KMS-11 (cell line): Measurements from ENCODE around the gene LARGE1.

Experiments used
- H2AFZ ChIP-seq: fragments of 200-600 bp; sonication (generic); 2 replicates; pipeline ENCODE4 v1.6.1; 2016; ENCODE audit warnings: antibody characterized with exemption, mixed run types, low read depth
- H3K27ac ChIP-seq: fragments of 200-600 bp; sonication (generic); 2 replicates; pipeline ENCODE4 v1.6.1; 2016; ENCODE audit warnings: mild to moderate bottlenecking, mixed run types
- H3K27me3 ChIP-seq: fragments of 200-600 bp; sonication (generic); 2 replicates; pipeline ENCODE4 v1.6.1; 2017; ENCODE audit warnings: mild to moderate bottlenecking, low read depth, mixed run types, moderate library complexity; ENCODE audit not compliant: insufficient read depth
- H3K36me3 ChIP-seq: fragments of 200-600 bp; sonication (generic); 2 replicates; pipeline ENCODE4 v1.6.1; 2017; ENCODE audit warnings: mild to moderate bottlenecking, mixed run types; ENCODE audit not compliant: insufficient read depth
- H3K4me1 ChIP-seq: fragments of 200-600 bp; sonication (generic); 2 replicates; pipeline ENCODE4 v1.6.1; 2016; ENCODE audit warnings: mild to moderate bottlenecking, low read depth, mixed run types; ENCODE audit not compliant: poor library complexity, severe bottlenecking
- H3K4me2 ChIP-seq: fragments of 200-600 bp; sonication (generic); 2 replicates; pipeline ENCODE4 v1.7.0; 2016; ENCODE audit warnings: mild to moderate bottlenecking, mixed run types
- H3K4me3 ChIP-seq: fragments of 200-600 bp; sonication (generic); IDR thresholded peaks from 2 replicates; pipeline ENCODE4 v1.6.1; 2017; ENCODE audit warnings: low read depth, low read length, mixed read lengths; ENCODE audit not compliant: insufficient read depth
- H3K79me2 ChIP-seq: fragments of 200-600 bp; sonication (generic); 2 replicates; pipeline ENCODE4 v1.6.1; 2016; ENCODE audit warnings: low read depth, mixed run types; ENCODE audit not compliant: insufficient read depth
- H3K9ac ChIP-seq: fragments of 200-600 bp; sonication (generic); 2 replicates; pipeline ENCODE4 v1.6.1; 2016; ENCODE audit warnings: mild to moderate bottlenecking, mixed run types
- H4K20me1 ChIP-seq: fragments of 200-600 bp; sonication (generic); 2 replicates; pipeline ENCODE4 v1.6.1; 2016; ENCODE audit warnings: mild to moderate bottlenecking, mixed run types; ENCODE audit not compliant: insufficient read depth
- TF ChIP-seq, protein P1 (sequence below): fragments of 200-600 bp; sonication (generic); conservative IDR thresholded peaks from 2 replicates; pipeline ENCODE4 v1.6.1; 2017; ENCODE audit warnings: low read depth, mild to moderate bottlenecking, antibody characterized with exemption, low read length, moderate library complexity, mixed read lengths

The LARGE1 gene

DNA sequence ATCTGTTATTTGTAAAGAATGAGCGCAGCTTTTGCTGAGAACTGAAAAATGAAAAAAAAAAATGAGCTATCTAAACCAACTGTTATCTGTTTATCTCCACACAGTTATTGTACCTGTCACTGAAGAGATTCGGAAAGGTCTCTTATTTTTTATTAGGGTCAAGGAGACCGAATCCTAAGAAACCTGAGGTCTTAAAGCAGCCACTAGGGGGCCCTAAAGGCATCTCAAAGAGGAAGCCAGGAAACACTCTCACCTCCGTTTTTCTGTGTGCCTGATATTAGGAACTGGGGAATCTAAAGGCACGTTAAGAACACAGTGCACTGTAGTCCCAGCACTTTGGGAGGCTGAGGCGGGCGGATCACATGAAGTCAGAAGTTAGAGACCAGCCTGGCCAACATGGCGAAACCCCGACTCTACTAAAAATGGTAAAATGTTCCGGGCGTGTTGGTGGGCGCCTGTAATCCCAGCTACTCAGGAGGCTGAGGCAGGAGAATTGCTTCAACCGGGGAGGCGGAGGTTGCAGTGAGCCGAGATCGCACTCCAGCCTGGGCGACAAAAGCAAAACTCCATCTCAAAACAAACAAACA lies 3.5 kb upstream of the LARGE1 start:
- Histone ChIP-seq H3K36me3 (no peaks in the 10 kb centered on the region), H3K9ac (no peak overlapping the region), H3K27ac (no peak overlapping the region), H3K4me1 (peaks cover 18% of the 10 kb centered on the region), H4K20me1 (peaks cover 5% of the 10 kb centered on the region; the same call in 1 of the 2 replicates), H3K79me2 (no peaks in the 10 kb centered on the region), H3K4me3 (no peak overlapping the region), H3K27me3 (peaks cover 9% of the 10 kb centered on the region), H2AFZ (no peak overlapping the region), H3K4me2 (peak overlapping the region; percentile 97; the same call in 1 of the 2 replicates)
- TF ChIP-seq, protein P1, sequence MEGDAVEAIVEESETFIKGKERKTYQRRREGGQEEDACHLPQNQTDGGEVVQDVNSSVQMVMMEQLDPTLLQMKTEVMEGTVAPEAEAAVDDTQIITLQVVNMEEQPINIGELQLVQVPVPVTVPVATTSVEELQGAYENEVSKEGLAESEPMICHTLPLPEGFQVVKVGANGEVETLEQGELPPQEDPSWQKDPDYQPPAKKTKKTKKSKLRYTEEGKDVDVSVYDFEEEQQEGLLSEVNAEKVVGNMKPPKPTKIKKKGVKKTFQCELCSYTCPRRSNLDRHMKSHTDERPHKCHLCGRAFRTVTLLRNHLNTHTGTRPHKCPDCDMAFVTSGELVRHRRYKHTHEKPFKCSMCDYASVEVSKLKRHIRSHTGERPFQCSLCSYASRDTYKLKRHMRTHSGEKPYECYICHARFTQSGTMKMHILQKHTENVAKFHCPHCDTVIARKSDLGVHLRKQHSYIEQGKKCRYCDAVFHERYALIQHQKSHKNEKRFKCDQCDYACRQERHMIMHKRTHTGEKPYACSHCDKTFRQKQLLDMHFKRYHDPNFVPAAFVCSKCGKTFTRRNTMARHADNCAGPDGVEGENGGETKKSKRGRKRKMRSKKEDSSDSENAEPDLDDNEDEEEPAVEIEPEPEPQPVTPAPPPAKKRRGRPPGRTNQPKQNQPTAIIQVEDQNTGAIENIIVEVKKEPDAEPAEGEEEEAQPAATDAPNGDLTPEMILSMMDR = peak; percentile 91

DNA sequence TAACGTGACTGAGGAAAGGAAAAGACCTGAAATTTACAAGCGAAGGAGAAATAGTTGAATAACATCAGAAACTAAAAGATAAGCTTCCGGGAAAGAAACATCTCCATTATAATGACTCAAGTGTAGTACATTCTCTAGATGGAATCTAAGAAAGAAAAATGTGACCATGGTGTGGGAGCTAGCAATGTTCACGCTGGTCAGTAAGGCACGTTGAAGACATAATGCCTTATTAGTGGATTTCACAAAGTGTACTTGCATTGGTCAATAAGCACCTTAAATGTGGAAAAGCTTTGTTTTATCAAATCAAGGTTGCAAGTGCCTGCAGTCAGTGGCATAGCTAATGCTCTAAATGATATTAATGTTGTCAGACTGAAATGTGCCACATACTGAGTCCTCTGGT lies 2.8 kb upstream of the LARGE1 start:
- Histone ChIP-seq H3K4me3 (no peak overlapping the region), H2AFZ (peak overlapping the region; percentile 74; the same call in 1 of the 2 replicates), H3K27ac (no peak overlapping the region), H3K4me1 (peaks cover 25% of the 10 kb centered on the region), H3K79me2 (no peaks in the 10 kb centered on the region), H3K4me2 (peak overlapping the region; percentile 97), H3K9ac (no peak overlapping the region), H4K20me1 (peaks cover 8% of the 10 kb centered on the region; the same call in 1 of the 2 replicates), H3K27me3 (peaks cover 12% of the 10 kb centered on the region), H3K36me3 (no peaks in the 10 kb centered on the region)
- TF ChIP-seq, protein P1 = no peak

DNA sequence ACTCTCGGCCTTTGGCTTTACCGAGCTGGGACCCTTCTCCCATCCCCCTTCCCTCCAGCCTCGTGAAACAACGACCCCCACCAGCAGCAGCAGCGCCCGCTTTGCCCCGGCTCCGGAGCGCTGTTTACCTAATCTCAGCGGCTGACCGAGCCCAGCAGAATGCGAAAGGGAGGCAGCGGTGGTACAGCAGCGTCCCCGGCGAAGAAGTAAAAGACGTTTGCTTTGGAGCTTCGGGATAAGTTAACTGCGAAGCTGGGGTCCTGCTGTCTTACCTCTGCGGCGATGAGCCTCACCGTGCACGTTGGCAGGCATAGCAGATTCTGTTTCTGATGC lies 2.0 kb upstream of the LARGE1 start:
- Histone ChIP-seq H3K79me2 (no peaks in the 10 kb centered on the region), H2AFZ (peak overlapping the region; percentile 74; the same call in 1 of the 2 replicates), H3K9ac (peak overlapping the region; percentile 22; the same call in 1 of the 2 replicates), H3K4me3 (no peak overlapping the region), H3K4me2 (peak overlapping the region; percentile 97), H3K36me3 (no peaks in the 10 kb centered on the region), H3K27me3 (peaks cover 12% of the 10 kb centered on the region), H3K4me1 (peaks cover 32% of the 10 kb centered on the region), H3K27ac (no peak overlapping the region), H4K20me1 (peaks cover 8% of the 10 kb centered on the region; the same call in 1 of the 2 replicates)
- TF ChIP-seq, protein P1 = no peak

DNA sequence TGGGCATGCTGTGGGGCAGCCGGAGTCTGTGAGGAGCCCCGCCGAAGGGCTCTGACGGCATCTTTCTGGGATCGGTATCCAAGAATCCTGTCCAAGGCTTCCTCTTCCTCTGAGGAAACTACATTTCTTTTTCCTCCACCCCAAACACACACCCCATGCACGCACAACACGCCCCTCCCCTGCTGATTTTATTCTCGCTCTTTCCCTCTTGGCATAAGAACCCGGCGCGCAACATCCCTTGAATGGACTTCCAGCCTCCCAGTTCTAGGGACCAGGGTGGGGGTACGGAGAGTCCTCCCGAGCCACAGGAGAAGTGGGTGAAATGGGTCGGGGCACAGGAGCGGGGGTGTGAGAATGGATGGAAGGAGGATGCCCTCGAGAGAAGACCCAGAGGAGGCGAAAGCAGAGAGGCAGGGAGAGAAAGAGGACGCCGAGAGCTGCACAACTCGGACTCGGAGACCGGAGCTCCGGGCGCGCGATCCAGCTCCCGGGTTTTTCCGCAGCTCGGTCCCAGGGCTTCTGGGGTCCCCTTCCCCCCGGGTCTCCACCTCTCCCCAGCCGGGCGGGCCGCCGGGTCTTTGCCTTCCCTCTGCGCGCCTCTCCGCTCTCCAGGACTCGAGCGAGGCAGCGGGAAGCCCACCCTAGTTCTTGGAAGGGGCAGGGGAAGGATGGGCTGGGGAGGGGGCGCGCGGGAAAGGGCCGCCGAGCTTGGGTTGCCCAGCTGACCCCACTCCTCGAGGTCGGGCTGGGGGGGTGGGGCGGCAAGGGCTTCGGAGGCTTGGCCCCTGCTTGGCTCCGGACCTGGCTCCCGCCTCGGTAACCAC lies 1.5 kb upstream of the LARGE1 start:
- Histone ChIP-seq H3K9ac (peak overlapping the region; percentile 31; the same call in 1 of the 2 replicates), H3K27ac (no peak overlapping the region)

More for the DNA sequence above, 1.5 kb upstream of the LARGE1 start:
- peak overlapping the region; percentile 98 for H2AFZ ChIP-seq
- TF ChIP-seq, protein P1 = no peak
- H3K4me3 ChIP-seq = no peak overlapping the region
- peaks cover 8% of the 10 kb centered on the region; the same call in 1 of the 2 replicates for H4K20me1 ChIP-seq
- H3K36me3 ChIP-seq = no peaks in the 10 kb centered on the region
- H3K79me2 ChIP-seq = no peaks in the 10 kb centered on the region
- H3K4me1 ChIP-seq = peaks cover 35% of the 10 kb centered on the region
- peak overlapping the region; percentile 97 for H3K4me2 ChIP-seq
- peaks cover 12% of the 10 kb centered on the region for H3K27me3 ChIP-seq
